GM21390 (cell line): Measurements from ENCODE around the gene BAZ1B.
"Not testable (repeated sequence)": the region's sequence is repeated elsewhere in the genome, so short reads cannot be mapped to it uniquely, and the experiment has no call there.

Experiments
- ATAC-seq: cut with Tn5 transposase; IDR thresholded peaks from one replicate; pipeline ENCODE4 v1.9.1; 2021; ENCODE audit not compliant: unreplicated experiment

BAZ1B gene

GRCh38 chr7:73522105-73522872 is at the start of gene BAZ1B:
TSS of gene BAZ1B (minus strand) at chr7:73522293. CDS start at chr7:73521933, 360 bp downstream.
- peak; percentile 84 for ATAC-seq

DNA sequence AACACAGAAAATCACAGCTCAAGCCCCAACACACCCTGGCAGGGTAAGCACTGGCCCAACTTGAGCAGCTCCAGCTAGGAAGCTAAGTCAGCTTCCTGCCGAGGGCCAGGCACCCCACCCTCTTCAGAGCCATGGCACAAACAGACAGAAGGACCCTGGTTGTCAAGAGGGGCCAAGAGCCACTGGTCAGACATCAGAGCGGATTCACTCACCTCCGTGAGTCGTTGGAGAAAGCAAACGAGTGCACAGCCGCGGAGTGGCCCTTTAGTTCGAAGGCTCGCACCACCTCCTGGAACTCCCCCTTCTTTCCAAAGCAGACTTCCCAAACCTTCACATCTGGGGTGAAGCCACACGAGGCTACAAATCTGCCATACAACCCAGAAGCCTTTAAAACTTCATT is 48.9 kb upstream of the BAZ1B start:
- ATAC-seq, result no peak

- no peak for ATAC-seq
Measured at GRCh38 chr7:73570521-73570920, 48.4 kb upstream of the BAZ1B start.

DNA sequence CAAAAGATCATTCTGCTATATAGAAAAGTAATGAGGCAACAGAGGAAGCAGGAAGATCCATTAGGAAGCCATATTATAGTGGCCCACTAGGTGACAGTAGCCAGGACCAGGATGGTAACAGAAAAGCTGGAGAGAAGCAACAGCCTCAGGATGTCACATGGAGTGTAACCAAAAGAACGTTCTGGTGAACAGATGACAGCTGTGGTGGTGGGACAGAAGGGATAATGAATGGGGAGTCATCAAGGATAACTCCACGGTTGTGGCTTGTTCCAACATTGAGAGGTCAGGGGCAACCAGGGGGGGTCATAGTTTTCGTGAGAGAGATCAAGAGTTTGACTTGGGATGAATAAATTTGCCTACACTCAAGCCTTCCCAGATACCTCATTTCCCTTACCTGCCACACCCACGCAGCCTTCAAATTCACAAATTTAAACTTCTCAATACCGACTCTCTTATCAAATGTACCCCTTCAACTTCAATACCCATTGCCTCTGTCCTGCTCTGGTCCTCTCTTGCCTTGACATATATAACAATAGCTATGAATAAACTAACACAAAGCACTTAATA is 47.0 kb upstream of the BAZ1B start:
- no peak for ATAC-seq

- ATAC-seq, result no peak
Measured at GRCh38 chr7:73567846-73568685, 46.0 kb upstream of the BAZ1B start.

DNA sequence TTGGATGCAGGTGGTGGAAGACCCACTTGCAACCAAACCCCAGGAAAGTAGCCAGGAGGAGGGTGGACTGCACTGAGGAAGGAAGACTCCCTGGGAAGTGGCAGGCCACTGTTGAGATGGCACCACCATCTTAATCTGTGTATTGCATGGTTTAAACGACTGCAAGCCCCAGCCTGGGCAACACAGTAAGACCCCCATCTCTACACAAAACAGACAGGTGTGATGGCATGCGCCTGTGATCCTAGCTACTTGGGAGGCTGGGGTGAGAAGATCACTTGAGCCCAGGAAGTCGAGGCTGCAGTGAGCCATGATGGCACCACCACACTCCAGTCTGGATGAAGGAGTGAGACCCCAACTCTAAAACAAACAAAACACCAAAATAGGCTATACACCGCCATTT is 45.0 kb upstream of the BAZ1B start:
- no peak for ATAC-seq

- not testable (repeated sequence) for ATAC-seq
Measured at GRCh38 chr7:73566431-73566830, 44.3 kb upstream of the BAZ1B start.

DNA sequence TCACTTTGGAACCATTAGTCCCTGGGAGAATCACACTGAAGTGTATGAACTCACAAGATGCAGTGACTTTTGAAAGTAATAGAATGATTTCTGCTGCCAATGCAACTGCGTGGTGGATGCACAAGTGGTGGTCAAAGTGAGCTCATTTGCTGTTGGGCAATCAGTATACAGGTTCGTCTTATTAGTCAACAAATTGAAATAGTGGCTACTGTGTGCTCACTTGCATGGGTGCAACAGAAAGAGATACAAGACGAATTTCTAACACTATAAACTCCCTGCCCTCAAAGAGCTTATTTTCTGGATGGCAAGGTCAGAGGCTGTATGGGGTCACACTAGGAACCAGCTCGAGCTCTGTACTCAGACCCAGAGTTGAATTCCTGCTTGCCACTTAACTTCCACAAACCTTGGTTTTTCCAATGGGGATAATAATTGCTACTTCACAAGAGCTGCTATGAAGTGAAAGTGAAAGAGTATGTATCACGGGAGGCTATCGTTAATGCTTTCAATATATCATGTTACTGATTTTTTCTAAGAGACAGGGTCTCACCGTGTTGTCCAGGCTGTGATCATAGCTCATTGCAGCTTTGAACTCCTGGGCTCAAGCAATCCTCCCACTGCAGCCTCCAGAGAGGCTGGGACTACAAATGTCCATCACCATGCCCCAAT is 43.7 kb upstream of the BAZ1B start:
- no peak for ATAC-seq

- ATAC-seq, result no peak
Measured at GRCh38 chr7:73560109-73560835, 38.2 kb upstream of the BAZ1B start.

DNA sequence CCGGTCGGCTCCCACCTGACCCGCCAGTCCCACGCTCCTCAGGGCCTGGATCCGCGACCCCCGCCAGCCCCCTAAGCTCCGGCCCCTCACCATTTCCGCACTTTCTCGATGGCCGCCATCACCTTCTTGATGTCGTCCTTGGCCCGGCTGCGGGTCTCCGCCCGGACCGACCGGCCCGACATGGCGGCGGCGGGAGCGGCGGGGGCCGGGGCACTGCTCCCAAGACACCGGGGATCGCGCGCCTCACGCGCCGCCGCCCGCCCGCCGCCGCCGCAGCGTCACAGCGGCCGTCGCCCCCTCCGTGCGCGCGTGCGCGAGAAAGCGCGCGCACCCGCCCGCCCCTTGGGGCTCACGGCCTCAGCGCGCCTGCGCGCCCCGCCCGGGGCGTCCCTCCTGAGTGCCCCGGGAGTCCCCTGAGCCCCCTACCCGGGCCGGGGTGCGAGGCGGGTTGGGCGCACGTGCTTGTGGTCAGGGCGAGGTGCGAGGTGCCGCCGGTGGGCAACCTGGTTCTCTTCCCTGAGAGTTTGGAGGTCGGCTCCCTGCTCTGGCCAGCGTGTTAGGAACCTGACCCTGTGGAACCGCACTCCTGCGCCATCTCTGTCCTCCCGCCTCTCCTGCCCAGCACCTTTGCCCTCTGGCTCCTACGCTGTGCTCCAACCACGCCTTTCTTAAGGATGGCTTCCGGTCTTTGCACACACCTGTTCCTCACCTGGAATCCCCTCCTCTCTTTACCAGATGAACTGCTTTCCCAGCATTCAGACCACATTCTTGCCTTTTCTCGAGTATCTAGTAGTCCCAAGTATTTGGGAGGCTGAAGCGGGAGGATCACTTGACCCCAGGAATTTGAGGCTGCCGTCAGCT is 35.5 kb upstream of the BAZ1B start, which contains the start of gene BCL7B:
BCL7B (minus strand) TSS at position 294 of the 861 bp plus-strand sequence; CDS start at position 182, 112 bp downstream.
- peak; percentile 45 for ATAC-seq

DNA sequence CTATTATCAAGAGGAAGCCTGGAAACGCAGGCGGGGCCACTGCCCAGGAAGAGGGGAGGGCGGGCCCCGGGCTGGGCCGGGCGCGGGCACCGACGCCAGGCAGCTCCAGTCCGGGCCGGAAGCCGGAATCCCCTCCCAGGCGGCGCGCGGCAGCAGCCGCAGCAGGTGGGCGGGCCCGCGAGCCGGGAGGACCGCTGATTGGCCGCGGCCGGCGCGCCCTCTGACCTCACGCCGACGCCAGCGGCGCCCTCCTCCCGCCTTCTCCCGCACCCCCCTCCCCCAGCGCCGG is 35.0 kb upstream of the BAZ1B start:
- peak; percentile 81 for ATAC-seq

- ATAC-seq, result no peak
Measured at GRCh38 chr7:73556208-73557107, 34.4 kb upstream of the BAZ1B start.

DNA sequence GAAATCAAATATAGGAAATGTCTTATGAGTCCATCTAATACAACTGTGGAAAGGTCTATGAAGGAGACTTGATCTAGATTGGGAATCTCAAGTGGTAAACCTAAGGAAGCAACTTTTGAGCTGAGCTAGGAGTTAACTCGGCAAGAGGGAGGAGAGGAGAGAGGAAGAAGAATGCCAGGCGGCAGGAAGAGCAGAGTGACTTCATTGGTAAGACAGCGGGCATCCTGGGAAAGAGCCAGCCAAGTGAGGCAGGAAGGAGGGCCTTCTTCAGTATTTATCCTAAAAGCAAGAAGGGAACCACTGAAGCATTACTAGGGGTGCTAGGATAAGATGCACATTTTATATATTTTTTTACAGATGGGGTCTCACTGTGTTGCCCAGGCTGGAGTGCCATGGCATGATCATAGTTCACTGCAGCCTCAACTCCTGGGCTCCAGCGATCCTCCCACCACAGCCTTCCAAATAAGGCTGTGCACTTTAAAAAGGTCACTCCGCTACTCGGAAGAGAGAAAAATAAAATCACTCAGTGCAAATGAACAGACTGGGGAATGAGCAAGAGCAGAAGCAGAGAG is 33.4 kb upstream of the BAZ1B start:
- no peak for ATAC-seq

- not testable (repeated sequence) for ATAC-seq
Measured at GRCh38 chr7:73550093-73550492, 28.0 kb upstream of the BAZ1B start.

DNA sequence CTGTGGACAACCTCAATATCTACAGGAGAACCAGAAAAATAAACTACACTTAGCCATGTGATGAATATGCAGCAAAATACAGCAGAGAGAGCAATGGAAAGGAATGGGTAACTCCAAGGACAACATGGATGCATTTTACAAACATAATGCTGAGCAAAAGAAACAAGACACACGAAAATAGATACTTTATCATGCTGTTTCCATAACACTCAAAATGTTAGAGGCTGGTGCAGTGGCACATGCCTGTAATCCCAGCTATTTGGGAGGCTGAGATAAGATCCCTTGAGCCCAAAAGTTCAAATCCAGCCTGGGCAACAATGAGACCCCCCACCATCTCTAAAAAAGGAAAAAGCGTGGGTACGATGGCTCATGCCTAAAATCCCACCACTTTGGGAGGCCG is 27.1 kb upstream of the BAZ1B start:
- ATAC-seq, result no peak

- ATAC-seq, result no peak
Measured at GRCh38 chr7:73547841-73548240, 25.7 kb upstream of the BAZ1B start.

- no peak for ATAC-seq
Measured at GRCh38 chr7:73544678-73545077, 22.6 kb upstream of the BAZ1B start.

GRCh38 chr7:73541722-73542121 is 19.6 kb upstream of the BAZ1B start:
- ATAC-seq, result no peak
